ENCODE measurements around the gene CD38. TPM values are rescaled to one million over a fixed set of nuclear protein-coding genes. Genes with fewer than 3 reads are reported as not detected.

The CD38 gene
- total RNA-seq, 2 experiments from 2014 or later = 88.8 to 93.4 TPM

GRCh38 chr4:15779809-15780208 is 1.7 kb downstream of the CD38 start:
- ATAC-seq (no peak), DNase-seq (no peak)
- Mint-ChIP-seq H3K27me3 (ENCODE audit: low read depth) (peaks cover 3% of the 10 kb centered on the region), H3K4me1 (ENCODE audit: low read depth) (peaks cover 78% of the 10 kb centered on the region), H3K9me3 (ENCODE audit: insufficient read depth) (no peaks in the 10 kb centered on the region), H3K36me3 (ENCODE audit: low read depth) (peaks cover 63% of the 10 kb centered on the region), H3K27ac (peak overlapping the region; percentile 75), H3K4me3 (peak overlapping the region; percentile 86)
- CTCF ChIA-PET = interaction anchor here (0.7 to 6.6 kb wide), 10 partner anchors 9 to 276 kb away, joined by 3 to 82 read pairs (median 4); partner anchors contain the start of gene FAM200B
- POLR2A ChIA-PET = interaction anchor here (1.4 to 6.5 kb wide), 3 partner anchors 9 to 24 kb away, joined by 3 to 38 read pairs (median 29); no protein-coding TSS in a partner anchor

- peak overlapping the region; percentile 70 for H3K27ac Mint-ChIP-seq
- CTCF ChIA-PET = interaction anchor here (0.7 to 2.9 kb wide), 5 partner anchors 10 to 29 kb away, joined by 3 to 20 read pairs (median 4); no protein-coding TSS in a partner anchor
- no peaks in the 10 kb centered on the region for H3K27me3 Mint-ChIP-seq (ENCODE audit: low read depth)
- H3K4me1 Mint-ChIP-seq (ENCODE audit: low read depth) = peaks cover 80% of the 10 kb centered on the region
- peaks cover 76% of the 10 kb centered on the region for H3K36me3 Mint-ChIP-seq (ENCODE audit: low read depth)
- H3K9me3 Mint-ChIP-seq (ENCODE audit: insufficient read depth) = no peaks in the 10 kb centered on the region
- H3K4me3 Mint-ChIP-seq = peak overlapping the region; percentile 38
- DNase-seq = no peak
- no peak for ATAC-seq
- POLR2A ChIA-PET = interaction anchor here (1.1 to 6.5 kb wide), 2 partner anchors 15 to 25 kb away, joined by 3 to 38 read pairs; no protein-coding TSS in a partner anchor
Observed at GRCh38 chr4:15781427-15782095, 3.4 kb downstream of the CD38 start.

- Mint-ChIP-seq H3K36me3 (ENCODE audit: low read depth) (peaks cover 93% of the 10 kb centered on the region), H3K4me1 (ENCODE audit: low read depth) (peaks cover 77% of the 10 kb centered on the region)
- POLR2A ChIA-PET = interaction anchor here (1.0 kb wide), 1 partner anchor 28 kb away, joined by 5 read pairs; no protein-coding TSS in a partner anchor
Observed at GRCh38 chr4:15783676-15784075, 5.5 kb downstream of the CD38 start.

GRCh38 chr4:15784959-15785634 is 7.0 kb downstream of the CD38 start:
- ChIA-PET CTCF (interaction anchor here (0.8 to 1.8 kb wide), 2 partner anchors 29 to 97 kb away, joined by 3 to 4 read pairs; no protein-coding TSS in a partner anchor), POLR2A (interaction anchor here (1.4 kb wide), 1 partner anchor 30 kb away, joined by 6 read pairs; no protein-coding TSS in a partner anchor)
- no peak for ATAC-seq
- Mint-ChIP-seq H3K4me3 (no peak overlapping the region), H3K4me1 (ENCODE audit: low read depth) (peaks cover 76% of the 10 kb centered on the region), H3K27me3 (ENCODE audit: low read depth) (no peaks in the 10 kb centered on the region), H3K36me3 (ENCODE audit: low read depth) (peaks cover 94% of the 10 kb centered on the region), H3K9me3 (ENCODE audit: insufficient read depth) (no peaks in the 10 kb centered on the region), H3K27ac (no peak overlapping the region)
- DNase-seq = no peak

More at GRCh38 chr4:15783676-15784075, 5.5 kb downstream of the CD38 start:
- H3K27ac Mint-ChIP-seq = no peak overlapping the region
- H3K9me3 Mint-ChIP-seq (ENCODE audit: insufficient read depth) = no peaks in the 10 kb centered on the region
- H3K4me3 Mint-ChIP-seq = no peak overlapping the region
- DNase-seq (no peak), ATAC-seq (no peak)
- CTCF ChIA-PET = interaction anchor here (0.9 to 2.9 kb wide), 4 partner anchors 22 to 778 kb away, joined by 3 to 20 read pairs (median 10); no protein-coding TSS in a partner anchor
- H3K27me3 Mint-ChIP-seq (ENCODE audit: low read depth) = no peaks in the 10 kb centered on the region

GRCh38 chr4:15786743-15787142 is 8.6 kb downstream of the CD38 start:
- ATAC-seq = no peak
- H3K27ac Mint-ChIP-seq = no peak overlapping the region
- no peak for DNase-seq
- peaks cover 59% of the 10 kb centered on the region for H3K4me1 Mint-ChIP-seq (ENCODE audit: low read depth)
- no peak overlapping the region for H3K4me3 Mint-ChIP-seq
- no peaks in the 10 kb centered on the region for H3K9me3 Mint-ChIP-seq (ENCODE audit: insufficient read depth)
- CTCF ChIA-PET = interaction anchor here (1.4 to 1.8 kb wide), 2 partner anchors 18 to 31 kb away, joined by 4 to 5 read pairs; no protein-coding TSS in a partner anchor
- POLR2A ChIA-PET = interaction anchor here (1.3 kb wide), 1 partner anchor 30 kb away, joined by 5 read pairs; no protein-coding TSS in a partner anchor
- H3K36me3 Mint-ChIP-seq (ENCODE audit: low read depth) = peaks cover 78% of the 10 kb centered on the region
- H3K27me3 Mint-ChIP-seq (ENCODE audit: low read depth) = no peaks in the 10 kb centered on the region

GRCh38 chr4:15792974-15793373 is 14.8 kb downstream of the CD38 start:
- CTCF ChIA-PET = interaction anchor here (0.8 to 1.6 kb wide), 2 partner anchors 12 to 36 kb away, joined by 4 to 7 read pairs; no protein-coding TSS in a partner anchor
- POLR2A ChIA-PET = no interaction called here
- Mint-ChIP-seq H3K27me3 (ENCODE audit: low read depth) (no peaks in the 10 kb centered on the region), H3K27ac (no peak overlapping the region), H3K9me3 (ENCODE audit: insufficient read depth) (no peaks in the 10 kb centered on the region), H3K4me1 (ENCODE audit: low read depth) (peaks cover 45% of the 10 kb centered on the region), H3K36me3 (ENCODE audit: low read depth) (peaks cover 54% of the 10 kb centered on the region), H3K4me3 (no peak overlapping the region)
- no peak for DNase-seq
- ATAC-seq = no peak

GRCh38 chr4:15793506-15794363 is 15.6 kb downstream of the CD38 start:
- POLR2A ChIA-PET = interaction anchor here (0.7 kb wide), 1 partner anchor 176 kb away, joined by 3 read pairs; no protein-coding TSS in a partner anchor
- peak overlapping the region; percentile 0 for H3K27ac Mint-ChIP-seq

GRCh38 chr4:15794426-15794825 is 16.3 kb downstream of the CD38 start:
- no peaks in the 10 kb centered on the region for H3K9me3 Mint-ChIP-seq (ENCODE audit: insufficient read depth)
- H3K27ac Mint-ChIP-seq = no peak overlapping the region
- H3K4me3 Mint-ChIP-seq = no peak overlapping the region
- POLR2A ChIA-PET = no interaction called here
- CTCF ChIA-PET = interaction anchor here (0.9 to 1.6 kb wide), 3 partner anchors 9 to 66 kb away, joined by 4 to 7 read pairs (median 4); no protein-coding TSS in a partner anchor
- no peak for DNase-seq
- peaks cover 36% of the 10 kb centered on the region for H3K4me1 Mint-ChIP-seq (ENCODE audit: low read depth)
- H3K36me3 Mint-ChIP-seq (ENCODE audit: low read depth) = peaks cover 47% of the 10 kb centered on the region
- no peaks in the 10 kb centered on the region for H3K27me3 Mint-ChIP-seq (ENCODE audit: low read depth)
- ATAC-seq = no peak

More at GRCh38 chr4:15793506-15794363, 15.6 kb downstream of the CD38 start:
- no peaks in the 10 kb centered on the region for H3K9me3 Mint-ChIP-seq (ENCODE audit: insufficient read depth)
- H3K27me3 Mint-ChIP-seq (ENCODE audit: low read depth) = no peaks in the 10 kb centered on the region
- peaks cover 39% of the 10 kb centered on the region for H3K4me1 Mint-ChIP-seq (ENCODE audit: low read depth)
- CTCF ChIA-PET = interaction anchor here (0.8 to 1.6 kb wide), 4 partner anchors 10 to 65 kb away, joined by 4 to 7 read pairs (median 4); no protein-coding TSS in a partner anchor
- H3K4me3 Mint-ChIP-seq = no peak overlapping the region
- H3K36me3 Mint-ChIP-seq (ENCODE audit: low read depth) = peaks cover 51% of the 10 kb centered on the region
- DNase-seq = no peak
- ATAC-seq = no peak

- no peaks in the 10 kb centered on the region for H3K9me3 Mint-ChIP-seq (ENCODE audit: insufficient read depth)
- DNase-seq (no peak), ATAC-seq (peak; percentile 27)
- no peak overlapping the region for H3K27ac Mint-ChIP-seq
- ChIA-PET CTCF (interaction anchor here (1.3 kb wide), 1 partner anchor 9 kb away, joined by 4 read pairs; no protein-coding TSS in a partner anchor), POLR2A (no interaction called here)
- H3K4me3 Mint-ChIP-seq = no peak overlapping the region
- no peaks in the 10 kb centered on the region for H3K27me3 Mint-ChIP-seq (ENCODE audit: low read depth)
- H3K4me1 Mint-ChIP-seq (ENCODE audit: low read depth) = peaks cover 40% of the 10 kb centered on the region
- H3K36me3 Mint-ChIP-seq (ENCODE audit: low read depth) = peaks cover 44% of the 10 kb centered on the region
Observed at GRCh38 chr4:15794905-15795304, 16.8 kb downstream of the CD38 start.

GRCh38 chr4:15797320-15797719 is 19.2 kb downstream of the CD38 start:
- ATAC-seq = no peak
- CTCF ChIA-PET = no interaction called here
- H3K4me3 Mint-ChIP-seq = no peak overlapping the region

GRCh38 chr4:15799141-15799540 is 21.0 kb downstream of the CD38 start:
- Mint-ChIP-seq H3K9me3 (ENCODE audit: insufficient read depth) (no peaks in the 10 kb centered on the region), H3K4me3 (no peak overlapping the region), H3K36me3 (ENCODE audit: low read depth) (peaks cover 46% of the 10 kb centered on the region), H3K4me1 (ENCODE audit: low read depth) (peaks cover 43% of the 10 kb centered on the region), H3K27ac (no peak overlapping the region), H3K27me3 (ENCODE audit: low read depth) (no peaks in the 10 kb centered on the region)
- ATAC-seq (no peak), DNase-seq (no peak)
- POLR2A ChIA-PET = no interaction called here
- CTCF ChIA-PET = interaction anchor here (1.0 to 1.3 kb wide), 4 partner anchors 20 to 202 kb away, joined by 3 to 4 read pairs (median 3); no protein-coding TSS in a partner anchor

More at GRCh38 chr4:15797320-15797719, 19.2 kb downstream of the CD38 start:
- no peaks in the 10 kb centered on the region for H3K9me3 Mint-ChIP-seq (ENCODE audit: insufficient read depth)
- no peaks in the 10 kb centered on the region for H3K27me3 Mint-ChIP-seq (ENCODE audit: low read depth)
- H3K36me3 Mint-ChIP-seq (ENCODE audit: low read depth) = peaks cover 56% of the 10 kb centered on the region
- DNase-seq = no peak
- H3K4me1 Mint-ChIP-seq (ENCODE audit: low read depth) = peaks cover 46% of the 10 kb centered on the region
- no peak overlapping the region for H3K27ac Mint-ChIP-seq
- POLR2A ChIA-PET = no interaction called here
